Stomach (tissue), 9 donors: Measurements from ENCODE around the gene EN2. TPM values are rescaled to one million over a fixed set of nuclear protein-coding genes. Genes with fewer than 3 reads are reported as not detected.

Source experiments
- DNase-seq, 2 donors: peaks; one replicate each; pipeline versions ENCODE4 v3.0.0 to v3.0.0-alpha.2; 2013 to 2019
- H3K27ac ChIP-seq, 5 donors: fragments of 200-600 bp in 4 of 5; sonication (generic) in 4 of 5; one replicate each; pipeline ENCODE4 v1.5.1; 2013 to 2019; ENCODE audit warnings: mild to moderate bottlenecking in 1 of 5, moderate library complexity in 1 of 5
- H3K27me3 ChIP-seq, 3 donors: fragments of 200-600 bp; sonication (generic); one replicate each; pipeline ENCODE4 v1.5.1; 2017 to 2019; ENCODE audit warnings: mixed run types in 1 of 3
- H3K36me3 ChIP-seq, 4 donors: fragments of 200-600 bp; sonication (generic); 1 replicate in 3 of 4; 2 replicates in 1 of 4; pipeline ENCODE4 v1.5.1; 2016 to 2019
- H3K4me1 ChIP-seq, 4 donors: fragments of 200-600 bp; sonication (generic); one replicate each; pipeline ENCODE4 v1.5.1; 2016 to 2019
- H3K4me3 ChIP-seq, 4 donors: fragments of 200-600 bp; sonication (generic) in 3 of 4; one replicate each; pipeline ENCODE4 v1.5.1; 2016 to 2019; ENCODE audit warnings: mild to moderate bottlenecking in 1 of 4
- H3K9me3 ChIP-seq, 4 donors: fragments of 200-600 bp; sonication (generic); one replicate each; pipeline ENCODE4 v1.5.1; 2016 to 2019
- CTCF ChIP-seq, 7 experiments: fragments of 450-650 bp in 4 of 7; fragments of 200-600 bp in 3 of 7; sonication (generic) in 3 of 7; IDR thresholded peaks; one replicate each; pipeline ENCODE4 v1.5.1; 2016 to 2019; ENCODE audit warnings: antibody characterized with exemption in 7 of 7, control low read depth in 2 of 7, mild to moderate bottlenecking in 1 of 7
- EP300 ChIP-seq: sonication (generic); formaldehyde crosslinking; IDR thresholded peaks from one replicate; pipeline ENCODE4 v1.6.1; 2017; ENCODE audit warnings: antibody characterized with exemption
- POLR2A ChIP-seq, 4 donors: fragments of 450-650 bp; IDR thresholded peaks; one replicate each; pipeline ENCODE4 v1.6.1; 2016; ENCODE audit warnings: antibody characterized with exemption in 4 of 4, control low read depth in 2 of 4, mild to moderate bottlenecking in 1 of 4, moderate library complexity in 1 of 4
- POLR2AphosphoS5 ChIP-seq, 3 donors: sonication (generic); formaldehyde crosslinking; IDR thresholded peaks; one replicate each; pipeline ENCODE4 v1.6.1; 2016; ENCODE audit warnings: antibody characterized with exemption in 3 of 3
- WGBS, 5 donors: extraction: QIAGEN DNeasy Blood & Tissue Kit in 3 of 5; methylation state at CpG; one replicate each; pipeline versions ENCODE4 v1.1.5 to v1.1.7; 2013 to 2018; 5-methylcytosine and 5-hydroxymethylcytosine counted together
- intact Hi-C: fragments of 100-400 bp; cut with DNase I; formaldehyde crosslinking; loops from one replicate; pipeline ENCODE4 v1.15.1; 2023; ENCODE audit warnings: low total_unique reads
- polyA plus RNA-seq, 3 donors: library from polyadenylated mRNA; stranded (reverse); fragments of 200-250 nt; gene quantifications; one replicate each; pipeline ENCODE4 v1.2.3, GENCODE V29; 2013
- total RNA-seq, 5 donors: library from RNA; depleted of rRNA; stranded (reverse); fragments of >200 nt; gene quantifications; one replicate each; pipeline versions ENCODE4 v1.1.0 to v1.2.3, GENCODE V29; 2014 to 2016
- donor health status: healthy with polysubstance abuse.
- donor health status: Bipolar disorder and iron deficiency.
- donor health status: healthy.

The EN2 gene
- total and polyA plus RNA-seq, 8 donors, result 0.03 TPM; not detected in 7

GRCh38 chr7:155467846-155468784 is 10.2 kb downstream of the EN2 start:
- peaks cover 49 to 100% (median 97%) of the 10 kb centered on the region in 3 donors for H3K27me3 ChIP-seq
- no peak for TF ChIP-seq EP300
- no peak for TF ChIP-seq POLR2A (IDR thresholded peaks at IDR 0.05)
- TF ChIP-seq CTCF (IDR thresholded peaks at IDR 0.05), result no peak
- TF ChIP-seq POLR2AphosphoS5 (IDR thresholded peaks at IDR 0.05), result no peak
- peaks cover 23 to 41% (median 29%) of the 10 kb centered on the region in 4 donors for H3K4me1 ChIP-seq
- peak overlapping the region; percentile 0 to 39 (median 16) for H3K4me3 ChIP-seq
- H3K27ac ChIP-seq, result no peak overlapping the region
- intact Hi-C loops, result no loop called here
- WGBS, 5 donors, result 3 to 5% (median 4%) methylated on average over 57 to 70 of the region's 70 CpGs
- H3K36me3 ChIP-seq, result no peaks in the 10 kb centered on the region
- DNase-seq, result no peak
- no peaks in the 10 kb centered on the region for H3K9me3 ChIP-seq

- intact Hi-C loops, result no loop called here
- Histone ChIP-seq H3K36me3 (no peaks in the 10 kb centered on the region), H3K27ac (no peak overlapping the region), H3K4me3 (peak overlapping the region in 1 of 4 donors; percentile 39), H3K27me3 (peaks cover 44 to 100% (median 97%) of the 10 kb centered on the region in 3 donors), H3K4me1 (peaks cover 23 to 41% (median 29%) of the 10 kb centered on the region in 4 donors), H3K9me3 (no peaks in the 10 kb centered on the region)
- no peak for DNase-seq
- no peak for TF ChIP-seq POLR2A (IDR thresholded peaks at IDR 0.05)
- TF ChIP-seq CTCF (IDR thresholded peaks at IDR 0.05), result no peak
- no peak for TF ChIP-seq EP300
- no peak for TF ChIP-seq POLR2AphosphoS5 (IDR thresholded peaks at IDR 0.05)
- 6 to 19% (median 13%) methylated on average over 10 of the region's 10 CpGs for WGBS, 5 donors
Observed at GRCh38 chr7:155468785-155469148, 10.8 kb downstream of the EN2 start.

- H3K27ac ChIP-seq, result no peak overlapping the region
- no peaks in the 10 kb centered on the region for H3K9me3 ChIP-seq
- H3K4me1 ChIP-seq, result peaks cover 23 to 41% (median 29%) of the 10 kb centered on the region in 4 donors
- no peak for DNase-seq
- no peaks in the 10 kb centered on the region for H3K36me3 ChIP-seq
- 6 to 14% (median 10%) methylated on average over 12 of the region's 12 CpGs for WGBS, 5 donors
- H3K27me3 ChIP-seq, result peaks cover 41 to 100% (median 97%) of the 10 kb centered on the region in 3 donors
- no peak overlapping the region for H3K4me3 ChIP-seq
- no peak for TF ChIP-seq CTCF (IDR thresholded peaks at IDR 0.05)
- TF ChIP-seq EP300, result no peak
- TF ChIP-seq POLR2A (IDR thresholded peaks at IDR 0.05), result no peak
- TF ChIP-seq POLR2AphosphoS5 (IDR thresholded peaks at IDR 0.05), result no peak
- intact Hi-C loops, result no loop called here
Observed at GRCh38 chr7:155469311-155470185, 11.6 kb downstream of the EN2 start.

GRCh38 chr7:155470186-155470487 is 12.2 kb downstream of the EN2 start:
- no peaks in the 10 kb centered on the region for H3K36me3 ChIP-seq
- H3K4me3 ChIP-seq, result no peak overlapping the region
- 21 to 30% (median 26%) methylated on average over 8 of the region's 8 CpGs for WGBS, 5 donors
- peaks cover 35 to 100% (median 95%) of the 10 kb centered on the region in 3 donors for H3K27me3 ChIP-seq
- H3K4me1 ChIP-seq, result peaks cover 23 to 38% (median 29%) of the 10 kb centered on the region in 4 donors
- intact Hi-C loops, result no loop called here
- no peak overlapping the region for H3K27ac ChIP-seq
- TF ChIP-seq POLR2AphosphoS5 (IDR thresholded peaks at IDR 0.05) (no peak), EP300 (no peak), CTCF (IDR thresholded peaks at IDR 0.05) (no peak), POLR2A (IDR thresholded peaks at IDR 0.05) (no peak)
- DNase-seq, result no peak
- H3K9me3 ChIP-seq, result peaks cover 0 to 2% (median under 1%) of the 10 kb centered on the region in 4 donors
